GM12891 (cell line): Measurements from ENCODE around the gene EMID1.

ENCODE experiments used
- DNase-seq: peaks from one replicate; pipeline ENCODE4 v3.0.0; 2011; ENCODE audit warnings: low spot score; ENCODE audit not compliant: insufficient read length
- FAIRE-seq: peaks from 2 replicates; lab custom pipeline; 2011; peaks lifted over from hg19 to GRCh38; lab: Jason Lieb, UNC
- PAX5 ChIP-seq: IDR thresholded peaks from 2 replicates; pipeline ENCODE4 v1.6.1; 2011; ENCODE audit warnings: low read length, moderate library complexity, mild to moderate bottlenecking; ENCODE audit not compliant: insufficient read depth, severe bottlenecking
- POLR2A ChIP-seq: IDR thresholded peaks from 2 replicates; pipeline ENCODE4 v1.6.1; 2011; ENCODE audit warnings: low read depth, low read length, control low read depth
- POLR2AphosphoS5 ChIP-seq: IDR thresholded peaks from 2 replicates; pipeline ENCODE4 v1.6.1; 2011; ENCODE audit warnings: low read depth, low read length, control low read depth
- POU2F2 ChIP-seq: IDR thresholded peaks from 2 replicates; pipeline ENCODE4 v1.6.1; 2011; ENCODE audit warnings: low read depth, mild to moderate bottlenecking, control low read depth, low read length, moderate library complexity
- SPI1 ChIP-seq: IDR thresholded peaks from 2 replicates; pipeline ENCODE4 v1.6.1; 2011; ENCODE audit warnings: low read depth, low read length, control low read depth
- TAF1 ChIP-seq: IDR thresholded peaks from 2 replicates; pipeline ENCODE4 v1.6.1; 2011; ENCODE audit warnings: low read depth, low read length, control low read depth

The EMID1 gene

DNA sequence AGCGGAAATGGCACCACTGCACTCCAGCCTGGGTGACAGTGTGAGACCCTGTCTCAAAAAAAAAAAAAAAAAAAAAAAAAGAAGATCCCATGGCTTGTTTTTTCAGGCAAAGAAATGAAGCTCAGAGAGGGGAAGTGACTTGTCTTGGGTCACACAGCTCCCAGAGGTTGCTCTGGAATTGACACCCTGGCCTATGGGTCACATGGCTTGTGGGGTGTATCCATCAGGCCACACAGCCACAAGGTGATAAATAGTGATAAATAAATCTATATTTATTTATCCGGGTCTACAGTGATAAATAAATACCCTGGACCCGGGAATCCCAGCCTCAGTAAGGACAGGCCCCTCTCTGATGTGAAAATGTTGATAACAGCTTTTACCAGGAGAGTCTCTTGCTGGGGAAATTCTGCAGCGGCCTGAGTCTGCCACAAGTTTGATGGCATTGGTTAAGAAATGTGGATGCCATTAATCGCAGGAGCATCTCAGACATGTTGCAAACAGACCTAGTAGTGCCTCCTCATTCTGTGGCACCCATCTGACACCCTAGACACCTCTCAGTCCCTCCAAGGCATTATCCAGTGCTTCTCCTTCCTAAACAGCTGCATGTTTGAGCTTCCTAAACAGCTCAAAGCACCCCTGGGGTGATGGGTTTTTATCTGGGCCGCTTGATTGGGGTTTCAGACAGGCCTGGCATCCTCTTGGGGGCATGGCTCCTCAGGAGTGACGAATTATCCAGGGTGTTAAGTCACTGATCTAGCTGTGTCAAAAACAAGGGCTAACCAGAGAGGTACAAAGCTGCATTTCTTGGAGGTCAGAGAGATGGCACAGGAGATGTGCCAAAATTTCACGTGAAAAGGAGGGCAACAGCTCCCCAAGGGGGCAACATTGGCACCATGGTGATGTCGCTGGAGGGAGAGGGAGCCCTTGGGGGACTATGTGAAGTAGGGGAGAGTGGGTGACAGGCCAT, 1.9 kb upstream of the EMID1 start:
- FAIRE-seq = peak; percentile 89
- no peak for DNase-seq
- no peak for TF ChIP-seq TAF1
- TF ChIP-seq SPI1 = peak; percentile 28; the same call in 1 of the 2 replicates
- TF ChIP-seq POLR2A = no peak

GRCh38 chr22:29204455-29205183, 1.1 kb upstream of the EMID1 start:
- no peak for DNase-seq
- FAIRE-seq = peak; percentile 86
- no peak for TF ChIP-seq POLR2A

DNA sequence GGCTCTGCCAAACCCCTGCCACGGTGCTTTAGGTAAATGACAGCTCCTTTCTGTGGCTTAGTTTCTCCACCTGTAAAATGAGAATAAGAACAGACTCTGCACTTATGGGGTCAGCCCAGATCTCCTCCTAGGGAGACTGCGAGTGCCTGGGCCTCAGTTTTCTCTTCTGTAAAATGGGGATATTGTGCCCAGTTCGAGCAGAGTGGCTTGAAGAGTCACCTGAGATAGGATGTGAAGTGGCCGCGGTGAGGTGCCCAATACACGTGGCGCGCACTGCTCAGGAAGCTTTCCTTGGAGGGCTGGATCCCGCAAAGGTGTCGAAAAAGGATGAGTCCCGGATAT, 473 bp upstream of the EMID1 start:
- FAIRE-seq (peak; percentile 35), DNase-seq (no peak)
- TF ChIP-seq POLR2A (no peak), PAX5 (no peak), SPI1 (no peak), POLR2AphosphoS5 (no peak), TAF1 (no peak), POU2F2 (no peak)

- no peak for DNase-seq
- peak; percentile 64 for TF ChIP-seq SPI1
- TF ChIP-seq TAF1 = no peak
- FAIRE-seq = no peak
These were observed 911 bp downstream of the EMID1 start for GRCh38 chr22:29206372-29207242.

- FAIRE-seq = no peak
- DNase-seq = no peak
- TF ChIP-seq POLR2A = no peak
- no peak for TF ChIP-seq PAX5
These were observed 1.5 kb downstream of the EMID1 start for GRCh38 chr22:29207243-29207550.

GRCh38 chr22:29207562-29208501, 2.1 kb downstream of the EMID1 start:
- TF ChIP-seq PAX5 (no peak), POLR2A (no peak), SPI1 (no peak), POLR2AphosphoS5 (no peak), POU2F2 (no peak), TAF1 (no peak)
- FAIRE-seq = peak; percentile 74
- no peak for DNase-seq

DNA sequence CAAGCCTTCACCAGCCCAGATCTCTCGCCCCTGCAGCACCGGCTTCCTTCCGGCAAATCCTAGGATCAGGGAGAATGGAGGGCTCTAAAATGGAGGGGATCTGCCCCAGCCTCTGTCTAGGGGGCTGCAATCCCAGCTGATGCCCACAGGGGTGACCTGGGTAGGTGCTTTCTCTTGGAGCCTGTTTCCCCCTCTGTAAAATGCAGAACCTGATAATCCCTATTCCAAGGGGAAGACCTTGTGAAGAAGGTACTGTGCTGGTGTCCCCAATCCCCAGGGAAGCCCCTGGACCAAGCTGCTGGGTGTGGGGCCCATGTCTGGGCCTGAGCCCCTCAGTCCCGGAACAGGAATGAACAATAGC, 2.8 kb downstream of the EMID1 start:
- no peak for DNase-seq
- TF ChIP-seq POLR2A (no peak), POLR2AphosphoS5 (no peak), TAF1 (no peak), POU2F2 (no peak), PAX5 (no peak), SPI1 (no peak)
- FAIRE-seq = no peak

- no peak for DNase-seq
- FAIRE-seq = peak; percentile 13
These were observed 3.4 kb downstream of the EMID1 start for GRCh38 chr22:29208879-29209623.

DNA sequence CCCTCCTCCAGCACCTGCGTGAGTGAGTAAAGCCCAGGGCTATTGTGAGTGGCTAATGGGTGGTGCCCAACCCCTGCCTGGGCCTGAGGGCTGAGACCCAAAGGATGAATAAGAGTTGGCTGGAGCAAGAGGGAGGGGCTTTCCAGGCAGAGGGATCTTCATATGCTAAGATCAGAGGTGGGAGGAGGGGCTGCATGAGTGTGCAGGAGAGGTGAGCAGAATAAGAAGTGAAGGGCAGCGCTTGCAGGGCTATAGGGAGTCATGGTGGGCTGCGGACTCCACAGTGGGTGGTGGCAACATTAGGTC, 3.9 kb downstream of the EMID1 start:
- FAIRE-seq = no peak
- DNase-seq = no peak
- TF ChIP-seq TAF1 (no peak), POLR2AphosphoS5 (no peak), POU2F2 (no peak)

More at GRCh38 chr22:29208879-29209623, 3.4 kb downstream of the EMID1 start:
- TF ChIP-seq POU2F2 (no peak), TAF1 (no peak)

DNA sequence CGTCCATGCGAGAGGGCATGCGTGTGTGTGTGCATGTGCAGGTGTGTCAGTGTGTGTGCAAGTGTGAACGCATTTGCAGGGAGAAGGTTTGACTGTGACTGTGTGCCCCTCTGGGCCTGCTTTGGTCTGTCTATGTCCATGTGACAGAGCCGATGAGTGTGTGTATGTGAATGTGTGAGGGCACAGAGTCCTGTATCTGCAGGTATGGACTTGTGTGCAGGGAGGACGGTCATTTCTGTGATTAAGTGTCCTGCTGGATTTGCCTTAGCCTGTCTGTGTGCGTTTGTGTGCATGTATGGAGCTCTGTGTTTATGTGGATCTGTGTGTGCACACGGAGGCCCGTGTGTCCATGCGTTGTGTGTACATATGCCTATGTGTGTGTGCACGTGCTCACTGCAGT, 5.4 kb downstream of the EMID1 start:
- FAIRE-seq (peak; percentile 94), DNase-seq (no peak)
- no peak for TF ChIP-seq TAF1
- TF ChIP-seq POLR2AphosphoS5 = no peak
- no peak for TF ChIP-seq PAX5
- no peak for TF ChIP-seq POLR2A
- TF ChIP-seq SPI1 = no peak
- TF ChIP-seq POU2F2 = no peak

DNA sequence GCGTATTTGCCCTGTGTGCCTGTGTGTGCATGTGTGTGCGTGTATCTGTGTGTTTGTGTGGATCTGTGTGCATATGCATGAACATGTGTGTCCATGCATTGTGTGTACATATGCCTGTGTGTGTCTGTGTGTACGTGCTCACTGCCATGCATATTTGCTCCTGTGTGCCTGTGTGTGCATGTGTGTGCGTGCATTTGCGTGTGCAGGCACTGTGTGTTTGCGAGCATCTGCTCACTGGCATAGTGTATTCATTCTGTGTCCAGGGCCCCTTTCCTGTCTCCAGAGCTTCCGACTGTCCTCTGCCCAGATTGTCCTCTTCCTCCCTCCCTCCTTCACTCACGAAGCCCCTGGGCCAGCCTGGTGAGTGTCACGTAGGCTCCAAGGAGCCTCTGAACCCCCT, 5.8 kb downstream of the EMID1 start:
- FAIRE-seq = no peak
- DNase-seq = no peak
- TF ChIP-seq POU2F2 = no peak
- TF ChIP-seq PAX5 = no peak
- no peak for TF ChIP-seq TAF1
- no peak for TF ChIP-seq POLR2AphosphoS5
- TF ChIP-seq SPI1 = no peak
- TF ChIP-seq POLR2A = no peak
